B cell (primary cell): Measurements from ENCODE around the gene DNAI2. TPM values are rescaled to one million over a fixed set of nuclear protein-coding genes. Genes with fewer than 3 reads are reported as not detected.

Experiments
- ATAC-seq: fragments of 200-7000 bp; cut with Tn5 transposase; one replicate; pipeline ENCODE4 v1.10.0; 2021; ENCODE audit warnings: low read depth, mild to moderate bottlenecking, moderate number of reproducible peaks, moderate library complexity
- CTCF ChIA-PET: fragments of 350-600 bp; sonication (Branson Sonifier 250); formaldehyde crosslinking; loops from one replicate; lab custom pipeline; 2021; ENCODE audit warnings: antibody characterized with exemption, inconsistent platforms; lab: Charles Lee
- POLR2A ChIA-PET: fragments of 350-600 bp; sonication (Branson Sonifier 250); formaldehyde crosslinking; loops from one replicate; lab custom pipeline; 2021; ENCODE audit warnings: antibody characterized with exemption; lab: Charles Lee
- DNase-seq: peaks from one replicate; pipeline ENCODE4 v3.0.0; 2013
- H2AFZ ChIP-seq: 2 replicates; pipeline ENCODE4 v1.6.1; 2012; ENCODE audit warnings: mild to moderate bottlenecking, low read depth, low read length; ENCODE audit not compliant: insufficient read depth, poor library complexity, severe bottlenecking
- H3K27ac ChIP-seq, 2 donors: 1 replicate in 1 of 2; 2 replicates in 1 of 2; pipeline ENCODE4 v1.5.1; 2012 to 2013; ENCODE audit warnings: low read length in 2 of 2, mild to moderate bottlenecking in 2 of 2, moderate library complexity in 1 of 2
- H3K27me3 ChIP-seq, 4 experiments: fragments of 200-600 bp in 1 of 4; sonication (generic) in 1 of 4; replicated peaks in 1 of 4; 1 replicate in 2 of 4; 2 replicates in 2 of 4; pipeline versions ENCODE4 v1.6.1 to v1.7.0; 2013 to 2016; ENCODE audit warnings: low read length in 3 of 4, mild to moderate bottlenecking in 2 of 4, mixed read lengths in 1 of 4, moderate library complexity in 1 of 4; ENCODE audit not compliant: insufficient read depth in 4 of 4, control insufficient read depth in 3 of 4; ENCODE audit errors: control extremely low read depth in 1 of 4
- H3K36me3 ChIP-seq, 2 experiments: replicated peaks in 1 of 2; 1 replicate in 1 of 2; 2 replicates in 1 of 2; pipeline versions ENCODE4 v1.6.1 to v1.7.1; 2013; ENCODE audit warnings: low read length in 1 of 2; ENCODE audit not compliant: insufficient read depth in 2 of 2, control insufficient read depth in 1 of 2; ENCODE audit errors: control extremely low read depth in 1 of 2, extremely low read depth in 1 of 2
- H3K4me1 ChIP-seq, 2 donors: fragments of 200-600 bp in 1 of 2; sonication (generic) in 1 of 2; 1 replicate in 1 of 2; 2 replicates in 1 of 2; pipeline versions ENCODE4 v1.5.1 to v1.6.1; 2013 to 2017; ENCODE audit warnings: low read length in 2 of 2; ENCODE audit not compliant: control insufficient read depth in 2 of 2, insufficient read depth in 2 of 2
- H3K4me2 ChIP-seq: replicated peaks from 2 replicates; pipeline ENCODE3; 2012; ENCODE audit warnings: mild to moderate bottlenecking, low read depth, low read length; ENCODE audit not compliant: poor library complexity, severe bottlenecking
- H3K4me3 ChIP-seq, 5 experiments: fragments of 200-600 bp in 1 of 5; sonication (generic) in 1 of 5; 1 replicate in 3 of 5; 2 replicates in 2 of 5; pipeline versions ENCODE4 v1.5.1 to v1.7.0; 2011 to 2016; ENCODE audit warnings: low read length in 4 of 5, mild to moderate bottlenecking in 4 of 5, low read depth in 2 of 5, control low read depth in 1 of 5, moderate library complexity in 1 of 5; ENCODE audit not compliant: insufficient read depth in 1 of 5; ENCODE audit errors: control extremely low read depth in 1 of 5, extremely low read depth in 1 of 5
- H3K79me2 ChIP-seq: fragments of 200-600 bp; sonication (generic); one replicate; pipeline ENCODE4 v1.6.0; 2016; ENCODE audit warnings: low read length; ENCODE audit not compliant: control insufficient read depth, insufficient read depth
- H3K9ac ChIP-seq: fragments of 200-600 bp; sonication (generic); 2 replicates; pipeline ENCODE4 v1.6.1; 2017; ENCODE audit warnings: mild to moderate bottlenecking, low read length, moderate library complexity
- H3K9me3 ChIP-seq, 3 donors: one replicate each; pipeline versions ENCODE4 v1.6.1 to v1.7.1; 2013; ENCODE audit warnings: low read length in 2 of 3; ENCODE audit not compliant: control insufficient read depth in 2 of 3, insufficient read depth in 1 of 3; ENCODE audit errors: control extremely low read depth in 1 of 3
- H4K20me1 ChIP-seq: 2 replicates; pipeline ENCODE4 v1.6.0; 2012; ENCODE audit warnings: mild to moderate bottlenecking, low read length; ENCODE audit not compliant: insufficient read depth, control insufficient read depth, poor library complexity, severe bottlenecking
- H3K27ac Mint-ChIP-seq: one replicate; pipeline ENCODE4 v1.8.0; 2021; ENCODE audit warnings: mixed read lengths
- H3K27me3 Mint-ChIP-seq: one replicate; pipeline ENCODE4 v1.8.0; 2021; ENCODE audit warnings: mixed read lengths
- H3K4me1 Mint-ChIP-seq: one replicate; pipeline ENCODE4 v1.8.0; 2021; ENCODE audit warnings: mixed read lengths
- H3K4me3 Mint-ChIP-seq: one replicate; pipeline ENCODE4 v1.8.0; 2021; ENCODE audit warnings: mixed read lengths
- H3K9me3 Mint-ChIP-seq: one replicate; pipeline ENCODE4 v1.8.0; 2022; ENCODE audit warnings: mixed read lengths; ENCODE audit not compliant: insufficient read depth
- EZH2 ChIP-seq: IDR thresholded peaks from 2 replicates; pipeline ENCODE4 v1.6.1; 2012; ENCODE audit warnings: borderline replicate concordance, low read depth, mild to moderate bottlenecking, moderate library complexity, low read length; ENCODE audit not compliant: insufficient read depth, poor library complexity, severe bottlenecking
- WGBS: methylation state at CpG from one replicate; pipeline ENCODE4 v1.1.5; 2013; ENCODE audit warnings: missing lambda C conversion rate; ENCODE audit not compliant: insufficient coverage; 5-methylcytosine and 5-hydroxymethylcytosine counted together
- intact Hi-C: fragments of 100-400 bp; cut with micrococcal nuclease; formaldehyde crosslinking; loops from one replicate; pipeline ENCODE4 v1.10.0; 2022
- polyA plus RNA-seq: library from polyadenylated mRNA; depleted of rRNA; stranded (reverse); fragments of >200 nt; gene quantifications from 2 replicates; pipeline ENCODE4 v1.2.3, GENCODE V29; 2012
- total RNA-seq, 2 donors: library from RNA; stranded (reverse); fragments of 120-200 nt in 1 of 2; gene quantifications; 1 replicate in 1 of 2; 2 replicates in 1 of 2; pipeline versions ENCODE4 v1.2.3 to v1.2.4, GENCODE V29; 2013 to 2022
- TF ChIP-seq, protein P1 (sequence below): fragments of 200-600 bp; IDR thresholded peaks from one replicate; pipeline ENCODE4 v1.8.0; 2022; ENCODE audit warnings: antibody characterized with exemption, mild to moderate bottlenecking

Gene DNAI2
- total and polyA plus RNA-seq, 2 donors (not counting 1 experiment from before 2014, with no cell fraction given) = not detected

DNA sequence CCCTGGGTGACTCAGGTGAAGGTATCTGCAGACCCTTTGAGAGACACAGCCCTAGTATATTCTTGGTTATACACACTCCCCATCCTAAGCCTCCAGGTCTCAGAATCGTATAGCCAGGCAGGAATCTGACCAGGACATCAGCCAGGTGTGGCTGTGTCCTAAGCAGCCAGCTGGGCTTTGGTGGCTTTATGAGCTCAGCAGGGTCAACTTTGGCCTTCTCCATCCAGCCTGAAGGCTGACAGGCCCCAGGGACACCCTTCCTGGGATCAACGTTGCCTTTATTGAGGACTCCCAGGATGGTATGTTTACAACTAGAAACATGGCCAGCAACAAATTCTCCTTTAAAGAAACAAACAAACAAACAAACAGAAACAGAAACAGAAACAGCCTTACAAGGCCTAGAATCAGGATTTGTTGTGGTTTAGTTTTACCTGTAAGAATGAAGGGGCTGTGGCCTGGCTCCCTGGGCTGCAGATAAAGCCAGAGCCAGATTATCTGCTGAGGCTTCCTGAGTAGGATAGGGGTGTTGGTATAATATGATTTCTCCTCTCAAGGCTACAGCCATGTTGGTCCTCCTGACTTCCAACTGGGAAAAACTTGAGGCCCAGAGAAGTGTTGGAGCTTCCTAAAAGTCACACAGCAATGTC, 60.5 kb downstream of the DNAI2 start:
- no peak overlapping the region for H3K27ac ChIP-seq
- ChIA-PET CTCF (no interaction called here), POLR2A (no interaction called here)
- no peak overlapping the region for H3K4me3 ChIP-seq
- TF ChIP-seq, protein P1, sequence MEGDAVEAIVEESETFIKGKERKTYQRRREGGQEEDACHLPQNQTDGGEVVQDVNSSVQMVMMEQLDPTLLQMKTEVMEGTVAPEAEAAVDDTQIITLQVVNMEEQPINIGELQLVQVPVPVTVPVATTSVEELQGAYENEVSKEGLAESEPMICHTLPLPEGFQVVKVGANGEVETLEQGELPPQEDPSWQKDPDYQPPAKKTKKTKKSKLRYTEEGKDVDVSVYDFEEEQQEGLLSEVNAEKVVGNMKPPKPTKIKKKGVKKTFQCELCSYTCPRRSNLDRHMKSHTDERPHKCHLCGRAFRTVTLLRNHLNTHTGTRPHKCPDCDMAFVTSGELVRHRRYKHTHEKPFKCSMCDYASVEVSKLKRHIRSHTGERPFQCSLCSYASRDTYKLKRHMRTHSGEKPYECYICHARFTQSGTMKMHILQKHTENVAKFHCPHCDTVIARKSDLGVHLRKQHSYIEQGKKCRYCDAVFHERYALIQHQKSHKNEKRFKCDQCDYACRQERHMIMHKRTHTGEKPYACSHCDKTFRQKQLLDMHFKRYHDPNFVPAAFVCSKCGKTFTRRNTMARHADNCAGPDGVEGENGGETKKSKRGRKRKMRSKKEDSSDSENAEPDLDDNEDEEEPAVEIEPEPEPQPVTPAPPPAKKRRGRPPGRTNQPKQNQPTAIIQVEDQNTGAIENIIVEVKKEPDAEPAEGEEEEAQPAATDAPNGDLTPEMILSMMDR = no peak
- no peak for TF ChIP-seq EZH2
- Mint-ChIP-seq H3K27ac (no peak overlapping the region), H3K4me1 (no peaks in the 10 kb centered on the region), H3K9me3 (no peaks in the 10 kb centered on the region), H3K4me3 (no peak overlapping the region), H3K27me3 (peaks cover 13% of the 10 kb centered on the region)
- WGBS = 100% methylated on average over 1 of the region's 2 CpGs
- ATAC-seq (no peak), DNase-seq (no peak)
- no peaks in the 10 kb centered on the region for H4K20me1 ChIP-seq
- intact Hi-C loops = no loop called here
- no peak overlapping the region for H2AFZ ChIP-seq
- H3K9ac ChIP-seq = no peak overlapping the region
- H3K4me1 ChIP-seq = no peaks in the 10 kb centered on the region
- no peaks in the 10 kb centered on the region for H3K36me3 ChIP-seq
- H3K79me2 ChIP-seq = no peaks in the 10 kb centered on the region
- no peak overlapping the region for H3K4me2 ChIP-seq
- peaks cover 0 to 15% (median 0%) of the 10 kb centered on the region in 3 donors for H3K9me3 ChIP-seq
- H3K27me3 ChIP-seq = peaks cover 0 to 12% (median 0%) of the 10 kb centered on the region in 4 experiments

GRCh38 chr17:74335529-74336062, 61.6 kb downstream of the DNAI2 start:
- Mint-ChIP-seq H3K27ac (no peak overlapping the region), H3K4me1 (no peaks in the 10 kb centered on the region), H3K9me3 (no peaks in the 10 kb centered on the region), H3K27me3 (peaks cover 18% of the 10 kb centered on the region), H3K4me3 (no peak overlapping the region)
- Histone ChIP-seq H3K4me1 (no peaks in the 10 kb centered on the region), H3K79me2 (no peaks in the 10 kb centered on the region), H3K4me2 (no peak overlapping the region), H3K36me3 (no peaks in the 10 kb centered on the region), H3K27me3 (peaks cover 0 to 9% (median 0%) of the 10 kb centered on the region in 4 experiments), H2AFZ (no peak overlapping the region), H3K9me3 (peaks cover 0 to 15% (median 0%) of the 10 kb centered on the region in 3 donors), H3K9ac (no peak overlapping the region), H4K20me1 (no peaks in the 10 kb centered on the region), H3K4me3 (no peak overlapping the region), H3K27ac (no peak overlapping the region)
- intact Hi-C loops = no loop called here
- DNase-seq (no peak), ATAC-seq (no peak)
- 87% methylated on average over 5 of the region's 5 CpGs for whole genome bisulfite sequencing
- CTCF ChIA-PET = no interaction called here
- POLR2A ChIA-PET = no interaction called here
- TF ChIP-seq EZH2 = no peak
- TF ChIP-seq, protein P1 = no peak
